NCI-H774 (cell line): ENCODE measurements around the gene DOCK2.
"Not testable (repeated sequence)": the region's sequence is repeated elsewhere in the genome, so short reads cannot be mapped to it uniquely, and the experiment has no call there.

Source experiments
- DNase-seq: peaks from one replicate; lab custom pipeline; 2025; lab: John Stamatoyannopoulos, UW

The DOCK2 gene

DNA sequence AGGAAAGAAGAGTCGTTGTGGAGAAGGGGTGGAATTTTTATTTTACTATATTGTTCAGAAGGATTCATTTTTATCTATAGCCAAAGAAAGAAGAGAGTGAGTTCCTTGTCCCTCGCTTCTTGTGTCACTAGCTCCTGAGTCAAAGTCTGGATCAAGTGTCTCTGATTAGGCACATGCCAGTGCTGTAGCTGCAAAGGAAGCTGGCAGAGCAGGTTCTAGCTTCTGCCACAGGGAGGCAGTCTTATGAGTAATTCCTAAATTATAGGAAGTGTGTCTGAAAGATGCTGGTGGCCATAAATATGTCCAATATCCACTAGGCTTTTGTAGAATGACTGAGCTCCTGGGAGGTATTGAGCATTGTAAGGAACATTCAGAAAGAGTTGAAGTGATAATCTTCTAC, 84.7 kb downstream of the DOCK2 start:
- no peak for DNase-seq

DNA sequence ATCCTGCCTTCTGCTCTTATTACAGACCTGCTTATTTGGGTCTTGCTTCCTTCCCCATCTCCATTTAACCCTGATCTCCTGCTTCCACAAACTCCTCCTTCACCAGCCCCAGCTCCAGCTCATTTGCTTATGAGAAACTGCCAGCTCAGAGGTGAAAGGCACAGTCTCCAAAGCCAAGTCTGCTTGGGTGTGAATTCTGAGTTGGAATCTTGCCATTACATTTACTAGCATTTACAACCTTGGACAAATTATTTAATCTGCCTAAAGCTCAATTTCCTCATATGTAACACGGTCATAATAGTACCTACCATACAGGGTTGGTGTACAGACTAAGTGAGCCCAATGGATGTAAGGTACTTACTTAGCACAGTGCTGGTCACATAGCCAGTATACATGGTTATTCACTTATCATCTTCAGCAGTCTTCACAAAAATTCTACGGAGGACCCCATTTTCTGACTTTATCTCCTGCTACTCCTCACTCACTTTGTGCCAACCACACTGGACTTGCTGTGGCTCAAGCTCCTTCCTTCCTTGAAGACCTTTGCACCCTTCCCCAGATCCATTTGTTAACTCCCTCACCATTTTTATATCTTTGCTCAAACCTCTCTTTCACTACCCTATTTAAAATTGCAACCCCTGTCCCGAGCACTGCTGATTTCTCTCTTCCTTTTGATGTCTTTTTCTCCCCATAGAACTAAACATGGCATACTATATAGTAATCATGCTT, 86.2 kb downstream of the DOCK2 start:
- DNase-seq = no peak

DNA sequence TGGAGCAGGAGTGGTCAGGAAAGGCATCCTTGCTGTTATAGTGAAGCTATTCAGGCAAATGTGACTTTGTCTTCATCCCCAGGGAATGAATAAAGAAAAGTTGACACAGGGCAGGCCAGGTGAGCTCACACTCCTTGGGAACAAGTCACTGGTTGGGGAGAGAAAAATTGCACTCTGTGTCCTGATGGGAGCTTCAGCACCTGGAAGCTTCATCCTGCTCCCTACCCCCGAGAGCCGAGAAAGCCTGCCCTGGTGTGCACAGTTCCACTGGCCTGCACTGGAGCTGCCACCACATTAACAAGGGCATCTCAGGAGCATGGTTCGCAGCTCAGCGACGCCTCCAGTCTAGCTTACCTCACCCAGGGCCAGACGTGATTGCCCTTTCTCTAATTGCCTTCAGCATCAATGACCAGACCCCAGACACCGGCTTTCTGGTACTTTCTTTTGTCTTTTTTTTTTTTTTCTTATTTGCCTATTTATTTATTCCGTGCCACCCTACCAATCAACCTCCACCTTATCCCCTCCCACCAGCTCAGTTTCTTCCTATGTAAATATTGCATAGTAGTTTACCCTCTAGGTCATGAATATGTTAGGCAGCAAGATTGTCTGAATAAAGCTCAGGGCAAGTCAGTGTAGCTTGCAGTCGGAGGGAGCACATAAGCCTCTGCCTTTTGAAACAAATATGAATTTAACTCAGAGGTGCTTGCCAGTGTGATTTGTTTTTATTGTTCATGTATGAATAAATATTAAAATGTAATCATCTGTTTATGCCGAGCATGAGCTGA, 87.4 kb downstream of the DOCK2 start:
- DNase-seq = no peak

DNA sequence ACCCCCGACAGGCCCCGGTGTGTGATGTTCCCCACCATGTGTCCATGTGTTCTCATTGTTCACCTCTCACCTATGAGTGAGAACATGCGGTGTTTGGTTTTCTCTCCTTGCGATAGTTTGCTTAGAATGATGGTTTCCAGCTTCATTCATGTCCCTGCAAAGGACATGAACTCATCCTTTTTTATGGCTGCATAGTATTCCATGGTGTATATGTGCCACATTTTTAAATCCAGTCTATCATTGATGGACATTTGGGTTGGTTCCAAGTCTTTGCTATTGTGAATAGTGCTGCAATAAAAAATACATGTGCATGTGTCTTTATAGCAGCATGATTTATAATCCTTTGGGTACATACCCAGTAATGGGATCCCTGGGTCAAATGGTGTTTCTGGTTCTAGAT, 88.6 kb downstream of the DOCK2 start:
- DNase-seq = not testable (repeated sequence)

DNA sequence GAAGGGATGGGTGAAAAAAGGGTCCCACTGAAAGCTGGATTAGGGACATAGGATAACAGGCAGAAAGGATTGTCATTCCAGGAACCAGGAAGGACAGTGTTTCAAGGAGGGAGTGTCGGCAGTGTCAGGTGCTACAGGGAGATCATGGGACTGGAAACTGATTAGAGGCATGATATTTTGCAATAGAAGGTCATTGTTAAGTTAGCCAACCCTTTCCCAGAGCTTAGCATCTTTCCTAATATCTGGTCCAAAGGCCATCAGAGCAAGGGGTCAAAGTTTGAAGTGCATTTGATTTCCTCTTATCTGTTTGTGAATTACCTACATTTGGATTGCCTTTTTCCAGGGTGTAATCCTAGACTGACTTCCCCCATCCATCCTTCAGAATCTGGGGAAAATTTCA, 91.3 kb downstream of the DOCK2 start:
- no peak for DNase-seq

DNA sequence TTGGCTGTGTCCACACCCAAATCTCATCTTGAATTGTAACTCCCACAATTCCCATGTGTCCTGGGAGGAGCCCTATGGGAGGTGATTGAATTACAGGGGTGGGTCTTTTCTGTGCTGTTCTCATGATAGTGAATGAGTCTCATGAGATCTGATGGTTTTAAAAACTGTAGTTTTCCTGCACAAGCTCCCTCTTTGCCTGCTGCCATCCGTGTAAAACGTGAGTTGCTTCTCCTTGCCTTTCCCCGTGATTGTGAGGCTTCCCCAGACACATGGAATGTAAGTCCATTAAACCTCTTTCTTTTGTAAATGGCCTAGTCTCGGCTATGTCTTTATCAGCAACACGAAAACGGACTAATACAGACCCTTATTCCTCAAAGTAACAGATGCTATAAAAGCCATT, 94.1 kb downstream of the DOCK2 start:
- DNase-seq = no peak

DNA sequence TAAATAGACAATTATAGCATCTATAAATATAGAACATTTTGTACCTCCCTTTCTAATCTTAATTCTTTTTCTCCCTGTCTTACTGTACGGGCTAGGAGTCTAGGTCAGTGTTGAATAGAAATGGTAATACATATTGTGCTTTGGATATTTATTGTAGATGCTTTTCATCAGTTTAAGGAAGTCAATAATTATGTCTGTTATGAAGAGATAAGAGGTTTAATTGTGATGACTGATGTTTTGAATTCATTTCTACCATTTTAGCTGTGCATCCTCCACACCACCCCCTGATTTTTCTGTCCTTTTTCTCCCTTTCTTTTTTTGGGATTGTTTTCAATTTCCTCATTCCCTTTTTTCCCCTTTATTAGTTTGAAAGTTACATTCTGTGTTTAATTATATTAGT, 95.8 kb downstream of the DOCK2 start:
- DNase-seq = no peak

DNA sequence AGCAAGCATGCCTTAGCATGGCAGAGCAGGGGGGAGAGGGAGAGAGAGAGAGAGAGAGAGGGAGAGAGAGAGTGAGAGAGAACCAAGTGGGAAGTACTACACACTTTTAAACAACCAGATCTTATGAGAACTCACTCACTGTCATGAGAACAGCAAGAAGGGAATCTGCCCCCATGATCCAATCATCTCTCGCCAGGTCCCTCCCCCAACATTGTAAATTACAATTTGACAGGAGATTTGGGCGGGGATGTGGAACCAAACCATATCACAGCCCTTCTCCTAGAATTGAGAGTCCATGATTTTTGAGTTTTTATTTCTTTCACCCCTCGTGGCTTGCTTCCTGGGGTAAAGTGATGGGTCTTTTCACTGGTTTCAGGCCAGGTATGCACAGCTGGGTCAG, 98.8 kb downstream of the DOCK2 start:
- no peak for DNase-seq

DNA sequence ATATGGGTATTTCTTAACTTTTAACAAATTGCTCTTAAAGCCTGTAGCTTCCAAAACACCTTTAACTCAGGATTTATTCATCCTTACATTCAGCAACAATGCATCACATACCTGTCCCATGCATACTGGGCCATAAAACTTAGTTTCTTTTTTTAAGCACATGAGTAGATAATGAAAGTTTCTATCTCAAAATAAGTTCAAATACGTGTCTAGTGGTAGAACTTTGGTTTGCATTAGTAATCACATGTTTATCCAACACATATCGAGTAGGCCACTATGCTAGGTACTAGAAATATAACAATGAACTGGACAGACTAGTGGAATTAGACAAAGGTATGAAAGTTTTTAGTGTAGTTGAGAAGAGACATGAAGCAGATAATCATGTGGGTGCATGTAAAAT, 99.6 kb downstream of the DOCK2 start:
- DNase-seq = no peak

DNA sequence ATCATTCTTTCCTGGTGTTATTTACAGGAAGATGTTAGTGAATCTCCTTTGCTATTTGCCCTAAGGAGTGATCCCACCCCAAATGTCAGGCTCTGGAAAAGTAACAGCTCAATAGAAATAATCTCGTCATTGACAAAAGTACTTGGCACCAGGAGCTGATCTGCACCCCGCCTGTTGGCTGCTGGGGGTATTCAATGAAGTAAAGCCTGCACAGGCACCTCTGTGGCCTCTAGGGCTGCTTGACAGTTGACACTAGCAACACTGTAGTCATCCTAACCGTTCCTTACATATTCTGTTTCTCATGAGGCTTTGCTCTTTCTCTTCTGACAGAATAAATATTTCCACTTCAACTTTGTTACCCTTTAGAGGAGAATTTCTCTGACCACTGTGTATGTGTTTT, 103.4 kb downstream of the DOCK2 start:
- DNase-seq = no peak

DNA sequence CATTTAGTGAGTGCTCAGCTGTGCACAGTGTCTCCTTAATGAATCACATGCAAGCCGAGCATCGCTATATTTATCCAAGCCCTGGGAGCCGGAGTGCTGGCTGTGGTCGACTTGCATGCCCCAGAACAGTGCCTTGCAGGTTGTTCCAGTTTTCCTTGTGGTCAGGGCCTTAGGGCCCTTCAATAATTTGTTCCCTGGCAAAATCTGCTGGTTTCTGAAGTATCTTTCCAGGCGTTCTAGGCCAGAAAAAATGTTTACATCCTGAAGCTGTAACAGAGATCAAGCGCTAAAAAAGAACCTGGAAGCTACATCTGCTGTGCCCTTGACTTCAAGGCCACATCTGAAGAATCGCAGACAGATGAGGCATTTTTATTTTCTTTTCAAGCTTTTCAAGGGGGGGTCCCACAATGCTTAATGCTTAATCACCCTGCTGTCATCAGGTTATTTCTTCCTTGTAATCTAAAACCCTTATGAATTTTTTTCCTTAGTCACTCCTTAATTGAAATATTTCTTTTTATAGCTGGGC, 105.8 kb downstream of the DOCK2 start:
- DNase-seq = no peak

DNA sequence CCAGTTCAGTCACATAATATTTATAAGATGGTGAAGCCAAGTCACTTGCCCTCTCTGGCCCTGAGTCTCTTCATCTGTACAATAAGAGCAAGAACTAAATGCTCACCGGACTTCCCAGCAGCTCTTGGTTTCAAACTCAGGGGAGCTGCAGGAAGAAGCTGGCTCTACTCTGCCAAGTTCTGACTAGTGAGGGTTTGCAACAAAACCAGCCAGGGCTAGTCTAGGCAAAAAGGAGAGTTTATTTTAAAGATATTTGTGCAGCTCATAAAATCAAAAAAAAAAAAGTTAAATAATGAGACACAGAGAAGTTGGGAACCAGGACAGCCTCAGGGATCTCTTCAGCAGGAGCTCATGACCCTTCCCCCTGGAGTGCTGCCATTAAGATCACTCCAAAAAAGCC, 107.3 kb downstream of the DOCK2 start:
- DNase-seq = no peak

DNA sequence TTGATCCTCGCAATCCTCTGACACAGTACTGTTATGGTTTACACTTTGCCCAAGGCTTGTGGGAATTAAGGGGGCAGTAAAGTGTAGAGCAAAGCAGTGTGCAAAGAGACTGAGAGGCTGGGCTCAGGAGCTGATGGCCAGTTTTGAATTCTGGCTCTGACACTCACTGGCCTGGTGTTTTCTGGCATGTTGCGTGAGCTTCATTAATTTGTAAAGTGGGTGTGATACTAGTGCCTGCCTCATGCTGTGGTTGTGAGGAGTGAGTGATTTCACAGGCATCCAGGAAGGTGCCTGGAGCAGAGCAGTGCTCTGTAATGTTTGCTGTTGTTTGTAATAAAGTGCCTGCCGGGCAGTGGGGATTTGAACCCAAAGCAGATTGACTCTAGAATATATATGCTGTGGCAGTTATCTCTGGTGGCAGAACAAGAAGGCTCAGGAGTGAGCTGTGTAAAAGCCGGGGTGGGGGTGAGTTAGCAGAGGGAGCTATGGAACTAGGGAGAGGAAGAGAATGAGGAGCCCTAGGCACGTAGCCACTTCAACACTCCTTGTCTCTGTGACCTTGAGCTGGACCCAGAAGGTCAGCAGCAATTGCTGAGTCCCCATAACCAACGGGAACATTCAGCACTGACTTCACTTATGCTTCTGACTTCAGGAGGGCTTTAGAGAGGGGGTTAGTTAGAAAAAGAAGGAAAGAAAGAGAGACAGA, 108.5 kb downstream of the DOCK2 start:
- DNase-seq = no peak

DNA sequence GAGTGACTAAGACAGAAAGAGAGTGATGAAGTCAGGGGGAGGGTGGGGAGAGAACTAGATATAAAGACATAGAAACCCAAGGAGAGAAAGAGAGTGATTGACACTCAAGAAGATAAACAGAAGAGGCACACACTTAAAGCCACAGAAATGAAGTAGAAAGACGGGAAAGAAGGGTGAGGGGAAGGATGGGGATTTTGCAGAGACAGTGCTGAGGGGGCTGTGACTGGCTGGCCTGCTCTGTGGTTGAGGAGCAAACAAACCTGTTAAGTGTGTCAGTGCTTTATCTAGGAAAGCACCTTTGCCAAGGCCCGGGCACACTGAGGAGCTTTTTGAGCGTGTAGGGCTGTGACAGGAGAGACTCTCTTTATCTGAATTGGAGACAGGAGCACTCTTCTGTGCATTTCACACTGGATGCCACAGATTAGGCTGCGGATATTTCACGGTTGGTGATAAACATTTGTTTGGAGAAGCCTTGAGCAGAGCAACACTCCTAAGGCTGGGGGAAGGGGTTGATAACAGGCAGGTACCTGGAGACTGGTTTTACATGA, 109.1 kb downstream of the DOCK2 start:
- no peak for DNase-seq

DNA sequence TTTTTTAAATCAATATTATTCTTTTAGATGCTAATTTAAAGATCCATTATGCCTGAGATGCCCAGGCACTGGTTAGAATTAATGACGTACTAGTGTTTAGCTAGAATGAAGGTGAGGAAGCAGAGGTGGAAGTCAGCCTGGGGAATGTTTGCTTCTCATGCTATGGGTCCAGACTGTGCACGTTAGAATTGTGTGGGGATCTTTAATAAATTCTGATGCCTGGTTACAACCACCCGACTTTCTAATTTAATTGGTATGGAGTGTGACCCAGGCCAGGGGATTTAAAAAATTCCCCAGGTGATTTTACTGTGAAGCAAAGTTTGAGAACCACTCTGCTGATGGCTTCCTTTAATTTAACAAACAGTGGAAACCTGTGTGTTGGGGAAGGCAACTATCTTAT, 111.1 kb downstream of the DOCK2 start:
- DNase-seq = no peak

DNA sequence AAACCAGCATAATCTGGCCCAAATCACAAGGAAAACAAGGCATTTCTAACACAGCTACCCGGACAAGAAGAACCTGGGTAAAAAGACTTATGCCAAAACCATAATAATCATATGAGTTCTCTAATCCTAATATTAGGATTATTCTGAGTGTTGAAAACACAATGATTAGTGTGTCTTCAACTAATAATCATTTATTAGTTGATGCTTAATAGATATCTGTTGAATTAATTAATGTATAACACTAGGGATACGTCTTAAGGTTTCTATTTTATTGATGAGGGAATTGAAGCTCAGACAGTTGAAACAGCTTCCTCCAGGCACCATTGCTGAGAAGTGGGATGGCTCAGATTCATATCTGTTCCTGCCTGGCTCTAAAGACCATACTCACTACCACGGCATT, 112.2 kb downstream of the DOCK2 start:
- no peak for DNase-seq

DNA sequence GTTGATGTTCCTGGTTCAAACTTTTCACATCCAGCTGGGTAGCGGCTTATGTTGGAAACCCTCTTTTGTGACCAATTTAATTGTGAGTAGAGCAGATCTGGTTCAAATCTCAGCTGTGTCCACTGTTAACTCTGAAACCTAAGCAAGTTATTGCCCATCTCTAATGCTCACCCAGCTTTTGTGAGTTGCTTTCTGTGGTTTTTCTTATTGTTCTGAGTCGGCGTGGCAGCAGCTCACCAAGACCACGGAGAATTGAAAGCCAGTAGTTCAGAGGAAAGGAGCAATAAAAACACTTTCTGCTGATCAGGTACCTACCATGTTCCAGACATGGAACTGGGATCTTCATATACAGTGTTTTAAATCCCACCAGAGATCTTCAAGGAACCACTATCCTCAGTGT, 114.4 kb downstream of the DOCK2 start:
- no peak for DNase-seq

DNA sequence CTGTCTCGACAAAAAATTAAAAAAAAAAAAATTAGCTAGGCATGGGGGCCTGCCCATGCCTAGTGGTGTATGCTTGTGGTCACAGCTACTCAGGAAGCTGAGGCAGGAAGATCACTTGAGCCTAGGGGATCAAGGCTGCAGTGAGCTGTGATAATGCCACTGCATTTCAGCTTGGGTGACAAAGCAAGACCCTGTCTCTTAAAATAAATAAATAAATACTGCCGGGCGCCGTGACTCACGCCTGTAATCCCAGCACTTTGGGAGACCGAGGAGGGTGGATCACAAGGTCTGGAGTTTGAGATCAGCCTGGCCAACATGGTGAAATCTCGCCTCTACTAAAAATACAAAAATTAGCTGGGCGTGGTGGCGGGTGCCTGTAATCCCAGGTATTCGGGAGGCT, 115.5 kb downstream of the DOCK2 start:
- DNase-seq = not testable (repeated sequence)

DNA sequence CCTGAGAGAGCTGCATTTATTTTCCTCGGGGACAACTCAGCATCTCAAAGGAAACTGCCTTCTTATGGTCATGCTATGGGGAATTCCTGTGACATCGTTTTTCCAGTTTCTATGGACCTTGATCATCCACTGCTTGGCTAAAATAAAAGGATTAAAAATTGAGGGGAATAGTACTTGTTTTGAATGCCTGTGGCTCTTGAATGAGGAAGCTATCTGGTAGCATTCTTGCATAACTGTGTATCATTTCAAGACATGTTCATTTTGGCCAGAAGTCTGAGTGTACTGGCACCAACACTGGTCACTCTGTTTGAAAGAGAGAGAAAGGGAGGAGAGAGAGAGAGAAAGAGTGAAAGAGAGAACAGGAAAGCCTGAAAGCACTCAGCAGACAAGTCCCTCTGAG, 116.7 kb downstream of the DOCK2 start:
- no peak for DNase-seq

DNA sequence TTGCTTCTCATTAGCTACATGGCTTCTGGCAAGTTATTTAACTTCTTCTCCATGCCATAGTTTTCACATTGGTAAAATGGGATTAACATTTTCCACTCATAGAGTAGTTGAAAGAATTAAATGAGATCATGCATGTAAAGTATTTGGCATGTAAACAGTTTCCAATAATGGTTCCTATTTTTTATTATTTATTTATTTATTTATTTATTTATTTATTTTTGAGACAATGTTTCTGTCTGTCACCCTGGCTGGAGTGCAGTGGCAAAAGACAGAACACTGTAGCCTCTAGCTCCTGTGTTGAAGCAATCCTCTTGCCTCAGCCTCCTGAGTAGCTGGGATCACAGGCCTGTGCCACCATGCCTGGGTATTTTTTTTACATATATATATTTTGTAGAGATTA, 117.7 kb downstream of the DOCK2 start:
- DNase-seq = no peak

DNA sequence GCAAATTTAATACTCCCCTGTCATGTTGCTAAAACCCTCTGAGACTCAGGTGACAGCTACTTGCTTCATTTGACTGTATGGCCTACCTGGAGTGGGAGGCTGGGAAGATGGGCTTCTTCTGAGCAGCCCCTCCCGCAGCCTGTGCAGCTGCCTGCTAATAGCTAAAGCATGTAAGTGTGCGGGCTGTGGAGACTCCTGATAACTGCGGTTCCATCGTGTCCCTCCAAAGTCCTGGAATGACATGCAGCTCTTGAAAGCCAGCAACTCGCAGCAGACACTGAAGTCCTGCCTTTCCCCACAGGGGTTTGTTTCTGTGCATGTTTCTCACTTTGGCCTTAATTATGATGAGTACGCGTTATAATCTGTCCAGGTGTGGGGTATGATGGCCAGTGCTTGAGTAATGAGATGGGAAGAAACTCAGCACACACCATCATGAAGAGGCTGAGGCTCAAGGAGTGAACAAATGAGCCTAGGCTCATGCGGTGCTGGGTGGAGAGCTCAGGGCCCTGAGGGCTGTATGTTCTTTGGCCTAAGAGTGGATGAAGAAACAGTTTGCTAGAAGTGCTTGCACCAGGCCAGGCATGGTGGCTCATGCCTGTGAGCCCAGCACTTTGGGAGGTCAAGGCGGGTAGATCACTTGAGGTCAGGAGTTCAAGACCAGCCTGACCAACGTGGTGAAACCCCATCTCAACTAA, 119.1 kb downstream of the DOCK2 start:
- DNase-seq = no peak

DNA sequence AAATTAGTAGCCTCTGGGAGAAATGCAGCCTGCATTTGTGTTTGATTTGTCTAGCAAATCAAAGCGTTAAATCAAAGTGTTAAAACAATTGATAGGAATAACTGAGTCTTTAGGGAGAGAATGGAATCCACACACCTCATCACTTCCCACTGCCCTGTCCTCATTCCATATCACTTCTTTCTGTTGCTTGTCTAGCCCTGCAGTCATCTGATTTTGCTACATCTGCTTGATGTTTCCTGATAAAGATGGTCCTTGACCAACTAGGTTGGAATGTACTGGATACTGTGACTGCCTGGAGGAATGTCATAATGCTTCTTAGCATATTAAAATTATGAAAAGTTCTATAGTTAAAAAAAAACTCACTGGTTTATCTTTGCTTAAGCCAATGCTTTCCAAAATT, 119.9 kb downstream of the DOCK2 start:
- DNase-seq = no peak
